CD4-positive, alpha-beta T cell treated with Interferon alpha-2 for 1 hour (primary cell): Measurements from ENCODE around the gene DDX53.
A peak's percentile ranks its signal among the peaks of the same experiment; 100 is the strongest.

Experiments
- DNase-seq, 2 donors: peaks; one replicate each; pipeline ENCODE4 v3.0.0-alpha.2; 2020 to 2022

Gene DDX53

GRCh38 chrX:22999696-23000223, at the start of gene DDX53:
Gene DDX53, plus strand, starts transcription at chrX:22999960. Its CDS starts 98 bp downstream, at chrX:23000058.
- no peak for DNase-seq

GRCh38 chrX:22950269-22951266, 49.2 kb upstream of the DDX53 start:
- no peak for DNase-seq

GRCh38 chrX:22952010-22952409, 47.8 kb upstream of the DDX53 start:
- no peak for DNase-seq

- DNase-seq: no peak
Observed at GRCh38 chrX:22958250-22958649, 41.5 kb upstream of the DDX53 start.

GRCh38 chrX:22959204-22959920, 40.4 kb upstream of the DDX53 start:
- no peak for DNase-seq

GRCh38 chrX:22963196-22963595, 36.6 kb upstream of the DDX53 start:
- DNase-seq: no peak

GRCh38 chrX:22968494-22968893, 31.3 kb upstream of the DDX53 start:
- no peak for DNase-seq

GRCh38 chrX:22969411-22969810, 30.3 kb upstream of the DDX53 start:
- DNase-seq: no peak

- DNase-seq: no peak
Observed at GRCh38 chrX:22970861-22971260, 28.9 kb upstream of the DDX53 start.

- no peak for DNase-seq
Observed at GRCh38 chrX:22974616-22975015, 25.1 kb upstream of the DDX53 start.

GRCh38 chrX:22975786-22976185, 24.0 kb upstream of the DDX53 start:
- DNase-seq: no peak

- DNase-seq: no peak
Observed at GRCh38 chrX:22985958-22986357, 13.8 kb upstream of the DDX53 start.

- no peak for DNase-seq
Observed at GRCh38 chrX:22987452-22987851, 12.3 kb upstream of the DDX53 start.

GRCh38 chrX:23003116-23003515, 3.4 kb downstream of the DDX53 start:
- no peak for DNase-seq

GRCh38 chrX:23008431-23009099, 8.8 kb downstream of the DDX53 start:
- no peak for DNase-seq

GRCh38 chrX:23012162-23012561, 12.4 kb downstream of the DDX53 start:
- DNase-seq: peak in 1 of 2 donors; percentile 0

- DNase-seq: no peak
Observed at GRCh38 chrX:23012636-23013035, 12.9 kb downstream of the DDX53 start.

GRCh38 chrX:23013366-23013765, 13.6 kb downstream of the DDX53 start:
- no peak for DNase-seq

- DNase-seq: no peak
Observed at GRCh38 chrX:23031600-23031999, 31.8 kb downstream of the DDX53 start.

GRCh38 chrX:23035493-23035892, 35.7 kb downstream of the DDX53 start:
- no peak for DNase-seq

GRCh38 chrX:23046443-23046842, 46.7 kb downstream of the DDX53 start:
- no peak for DNase-seq

- DNase-seq: no peak
Observed at GRCh38 chrX:23048806-23049573, 49.2 kb downstream of the DDX53 start.
